ENCODE data around the gene BAG5. TPM values are rescaled to one million over a fixed set of nuclear protein-coding genes. Genes with fewer than 3 reads are reported as not detected.
A peak's percentile ranks its signal among the peaks of the same experiment; 100 is the strongest.

BAG5 gene
- total RNA-seq, 1 experiment from 2014 or later: 36.5 TPM

- DNase-seq: no peak
- intact Hi-C loops (cut with micrococcal nuclease; ENCODE audit: unreplicated experiment): no loop called here
- peaks cover 7% of the 10 kb centered on the region for H3K36me3 Mint-ChIP-seq (ENCODE audit: insufficient read depth, unreplicated experiment)
- CTCF ChIA-PET: no interaction called here
- BruUV-seq (replicated peaks): no TSS peak
- H3K4me3 Mint-ChIP-seq (ENCODE audit: low read depth, unreplicated experiment): no peak overlapping the region
- H3K9me3 Mint-ChIP-seq (ENCODE audit: low read depth, unreplicated experiment): no peaks in the 10 kb centered on the region
- TF ChIP-seq CTCF (IDR thresholded peaks at IDR 0.05; ENCODE audit: unreplicated experiment): no peak
- H3K4me1 Mint-ChIP-seq (ENCODE audit: low read depth, unreplicated experiment): peaks cover 9% of the 10 kb centered on the region
- no peak overlapping the region for H3K27ac Mint-ChIP-seq (ENCODE audit: unreplicated experiment)
- no peaks in the 10 kb centered on the region for H3K27me3 Mint-ChIP-seq (ENCODE audit: unreplicated experiment)
These were observed 18.7 kb upstream of the BAG5 start for GRCh38 chr14:103581206-103581605.

DNA sequence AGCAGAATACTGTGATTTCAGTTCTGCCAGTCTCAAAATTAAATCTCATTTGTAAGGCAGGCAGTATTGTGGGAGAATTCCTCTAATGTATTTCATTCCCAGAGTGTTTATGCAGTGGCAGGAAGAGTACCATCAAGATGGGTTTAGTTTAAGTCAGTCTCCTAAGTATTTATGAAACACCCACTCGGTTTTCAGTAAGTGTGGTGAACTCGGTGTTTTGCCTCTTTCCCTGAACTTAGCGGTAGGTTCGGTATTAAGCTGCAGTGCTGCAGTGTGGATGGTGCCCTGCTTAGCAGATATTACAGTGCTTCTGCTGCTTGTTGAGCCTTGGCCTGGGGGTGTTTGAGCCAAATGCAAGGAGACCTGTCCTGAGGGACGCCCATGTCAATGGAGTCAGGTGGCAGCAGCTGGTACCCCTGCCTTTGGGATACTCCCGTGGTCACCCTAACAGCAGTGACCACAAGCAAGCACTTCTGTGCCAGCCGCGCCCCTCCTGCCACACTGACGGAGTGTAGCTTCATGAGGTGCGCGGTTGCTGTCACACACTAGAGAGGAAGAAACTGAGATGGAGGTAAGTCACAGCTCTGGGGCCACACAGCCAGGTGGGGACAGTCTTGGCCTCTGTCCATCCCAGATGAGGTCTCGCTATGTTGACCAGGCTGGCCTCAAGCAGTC, 16.1 kb upstream of the BAG5 start:
- CTCF ChIA-PET: no interaction called here
- no peak overlapping the region for H3K27ac Mint-ChIP-seq (ENCODE audit: unreplicated experiment)
- H3K4me1 Mint-ChIP-seq (ENCODE audit: low read depth, unreplicated experiment): peaks cover 18% of the 10 kb centered on the region
- TF ChIP-seq CTCF (IDR thresholded peaks at IDR 0.05; ENCODE audit: unreplicated experiment): no peak
- no peaks in the 10 kb centered on the region for H3K9me3 Mint-ChIP-seq (ENCODE audit: low read depth, unreplicated experiment)
- BruUV-seq (replicated peaks): no TSS peak
- H3K4me3 Mint-ChIP-seq (ENCODE audit: low read depth, unreplicated experiment): no peak overlapping the region
- no peaks in the 10 kb centered on the region for H3K27me3 Mint-ChIP-seq (ENCODE audit: unreplicated experiment)
- DNase-seq: no peak
- intact Hi-C loops (cut with micrococcal nuclease; ENCODE audit: unreplicated experiment): loop anchor here (10.0 kb wide), 2 partner anchors 46 to 96 kb away; partner anchors contain the start of gene KLC1
- H3K36me3 Mint-ChIP-seq (ENCODE audit: insufficient read depth, unreplicated experiment): peaks cover 22% of the 10 kb centered on the region

DNA sequence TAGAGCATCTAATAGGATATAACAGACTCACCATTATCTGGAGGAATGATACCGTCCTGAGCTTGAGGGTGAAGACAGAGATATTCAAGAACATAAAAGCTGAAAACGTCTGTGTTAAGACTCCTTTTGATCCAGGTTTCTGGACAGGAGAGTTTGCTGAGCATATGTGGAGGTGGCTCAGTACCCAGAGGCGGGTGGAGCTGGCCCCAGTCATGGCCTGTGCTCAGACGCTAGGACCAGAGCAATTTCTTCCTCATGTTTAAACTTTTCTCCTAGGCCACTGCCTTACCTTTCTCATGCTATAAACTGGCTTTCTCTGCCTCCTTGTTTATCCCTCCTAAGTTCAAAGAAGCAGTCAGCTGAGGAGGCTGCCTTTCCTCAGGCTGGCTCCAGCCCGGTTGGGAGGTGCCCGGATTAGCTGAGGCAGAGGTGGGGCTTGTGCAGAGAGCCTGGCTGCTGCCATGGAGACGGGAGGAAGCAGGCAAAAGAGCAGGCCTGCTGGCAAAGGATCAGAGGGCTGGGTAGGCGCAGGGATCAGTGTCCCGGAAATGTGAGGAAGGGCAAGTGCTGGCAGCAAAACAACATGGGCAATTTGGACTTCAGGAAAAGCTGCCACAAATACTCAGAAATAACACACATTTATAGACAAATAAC, 14.0 kb upstream of the BAG5 start:
- H3K9me3 Mint-ChIP-seq (ENCODE audit: low read depth, unreplicated experiment): no peaks in the 10 kb centered on the region
- CTCF ChIA-PET: no interaction called here
- no TSS peak for BruUV-seq (replicated peaks)
- peak overlapping the region; percentile 36 for H3K27ac Mint-ChIP-seq (ENCODE audit: unreplicated experiment)
- no peak for TF ChIP-seq CTCF (IDR thresholded peaks at IDR 0.05; ENCODE audit: unreplicated experiment)
- H3K36me3 Mint-ChIP-seq (ENCODE audit: insufficient read depth, unreplicated experiment): peaks cover 22% of the 10 kb centered on the region
- H3K4me3 Mint-ChIP-seq (ENCODE audit: low read depth, unreplicated experiment): no peak overlapping the region
- peak; percentile 87 for DNase-seq
- H3K4me1 Mint-ChIP-seq (ENCODE audit: low read depth, unreplicated experiment): peaks cover 18% of the 10 kb centered on the region
- intact Hi-C loops (cut with micrococcal nuclease; ENCODE audit: unreplicated experiment): loop anchor here (10.0 kb wide), 2 partner anchors 48 to 98 kb away; partner anchors contain the start of gene KLC1
- no peaks in the 10 kb centered on the region for H3K27me3 Mint-ChIP-seq (ENCODE audit: unreplicated experiment)

DNA sequence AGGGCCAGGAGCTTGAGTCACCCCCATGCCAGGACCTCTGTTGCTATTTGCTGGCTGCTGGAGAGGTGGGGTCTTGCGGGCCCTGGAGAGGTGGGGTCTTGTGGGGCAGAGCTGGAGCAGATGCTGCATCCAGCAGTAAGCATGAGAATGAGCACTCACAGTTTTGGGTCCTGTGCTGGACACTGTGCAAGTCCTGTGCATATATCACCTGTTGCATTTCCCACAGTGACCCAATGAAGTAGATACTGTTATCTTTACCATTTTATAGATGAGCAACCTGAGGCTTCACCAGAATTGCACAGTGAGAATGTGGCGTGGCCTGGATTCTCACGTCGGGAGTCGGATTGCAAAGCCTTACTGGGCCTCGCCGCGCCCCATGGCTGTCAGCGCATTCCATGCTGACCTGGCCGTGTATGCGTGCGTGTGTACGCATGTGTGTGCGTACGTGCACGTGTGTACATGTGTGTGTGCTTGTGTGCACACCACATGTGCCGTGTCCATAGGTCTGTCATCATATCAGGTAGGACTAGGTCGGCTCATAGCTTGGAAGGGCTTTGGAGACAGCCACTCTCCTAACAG, 12.3 kb upstream of the BAG5 start:
- CTCF ChIA-PET: no interaction called here
- TF ChIP-seq CTCF (IDR thresholded peaks at IDR 0.05; ENCODE audit: unreplicated experiment): no peak
- H3K36me3 Mint-ChIP-seq (ENCODE audit: insufficient read depth, unreplicated experiment): peaks cover 22% of the 10 kb centered on the region
- H3K27ac Mint-ChIP-seq (ENCODE audit: unreplicated experiment): no peak overlapping the region
- intact Hi-C loops (cut with micrococcal nuclease; ENCODE audit: unreplicated experiment): loop anchor here (10.0 kb wide), 2 partner anchors 50 to 100 kb away; partner anchors contain the start of gene KLC1
- no peaks in the 10 kb centered on the region for H3K9me3 Mint-ChIP-seq (ENCODE audit: low read depth, unreplicated experiment)
- BruUV-seq (replicated peaks): no TSS peak
- H3K4me1 Mint-ChIP-seq (ENCODE audit: low read depth, unreplicated experiment): peaks cover 18% of the 10 kb centered on the region
- no peak for DNase-seq
- H3K27me3 Mint-ChIP-seq (ENCODE audit: unreplicated experiment): no peaks in the 10 kb centered on the region
- H3K4me3 Mint-ChIP-seq (ENCODE audit: low read depth, unreplicated experiment): no peak overlapping the region

All from Calu3 (cell line).